ENCODE measurements around the gene CCDC91. TPM values are rescaled to one million over a fixed set of nuclear protein-coding genes. Genes with fewer than 3 reads are reported as not detected.

Gene CCDC91
- total RNA-seq, 6 experiments from 2014 or later, result 10.0 to 21.5 (median 13.9) TPM

GRCh38 chr12:28303192-28303591 is 112.9 kb downstream of the CCDC91 start:
- DNase-seq, result no peak
- no peak for ATAC-seq
- Histone ChIP-seq H3K4me1 (no peaks in the 10 kb centered on the region), H3K27ac (no peak overlapping the region), H3K27me3 (no peaks in the 10 kb centered on the region), H3K4me3 (no peak overlapping the region), H3K9me3 (no peaks in the 10 kb centered on the region), H3K36me3 (peaks cover 0 to 5% (median 0%) of the 10 kb centered on the region in 4 donors)
- intact Hi-C loops (cut with DNase I), result no loop called here
- no peak for TF ChIP-seq CTCF (IDR thresholded peaks at IDR 0.05)
- WGBS (ENCODE audit: insufficient coverage, low coverage, low lambda C conversion rate, missing lambda C conversion rate), result 90% methylated on average over 3 of the region's 3 CpGs

- Histone ChIP-seq H3K4me1 (no peaks in the 10 kb centered on the region), H3K27me3 (no peaks in the 10 kb centered on the region), H3K27ac (no peak overlapping the region), H3K4me3 (no peak overlapping the region), H3K36me3 (peaks cover 0 to 5% (median 0%) of the 10 kb centered on the region in 4 donors), H3K9me3 (no peaks in the 10 kb centered on the region)
- DNase-seq (no peak), ATAC-seq (no peak)
- WGBS (ENCODE audit: insufficient coverage, low coverage, low lambda C conversion rate, missing lambda C conversion rate), result 86% methylated on average over 2 of the region's 2 CpGs
- intact Hi-C loops (cut with DNase I), result no loop called here
- TF ChIP-seq CTCF (IDR thresholded peaks at IDR 0.05), result no peak
- TF ChIP-seq POLR2A (IDR thresholded peaks at IDR 0.05), result no peak
Measured at GRCh38 chr12:28306535-28306934, 116.3 kb downstream of the CCDC91 start.

GRCh38 chr12:28308891-28309290 is 118.6 kb downstream of the CCDC91 start:
- Histone ChIP-seq H3K36me3 (peaks cover 0 to 5% (median 0%) of the 10 kb centered on the region in 4 donors), H3K9me3 (no peaks in the 10 kb centered on the region), H3K4me1 (no peaks in the 10 kb centered on the region), H3K27me3 (no peaks in the 10 kb centered on the region), H3K4me3 (no peak overlapping the region), H3K27ac (no peak overlapping the region)
- ATAC-seq (no peak), DNase-seq (no peak)
- TF ChIP-seq POLR2A (IDR thresholded peaks at IDR 0.05) (no peak), CTCF (IDR thresholded peaks at IDR 0.05) (no peak)
- WGBS (ENCODE audit: insufficient coverage, low coverage, low lambda C conversion rate, missing lambda C conversion rate), result 94% methylated on average over 2 of the region's 2 CpGs
- intact Hi-C loops (cut with DNase I), result no loop called here

- WGBS (ENCODE audit: insufficient coverage, low coverage, low lambda C conversion rate, missing lambda C conversion rate), result 89% methylated on average over 1 of the region's 1 CpG
- H3K27ac ChIP-seq, result no peak overlapping the region
- ATAC-seq (no peak), DNase-seq (no peak)
- H3K27me3 ChIP-seq, result no peaks in the 10 kb centered on the region
- no peaks in the 10 kb centered on the region for H3K9me3 ChIP-seq
- no peak overlapping the region for H3K4me3 ChIP-seq
- no peak for TF ChIP-seq CTCF (IDR thresholded peaks at IDR 0.05)
- no peak for TF ChIP-seq POLR2A (IDR thresholded peaks at IDR 0.05)
- H3K36me3 ChIP-seq, result no peaks in the 10 kb centered on the region
- H3K4me1 ChIP-seq, result no peaks in the 10 kb centered on the region
- intact Hi-C loops (cut with DNase I), result no loop called here
Measured at GRCh38 chr12:28313631-28314030, 123.4 kb downstream of the CCDC91 start.

GRCh38 chr12:28316049-28316448 is 125.8 kb downstream of the CCDC91 start:
- H3K9me3 ChIP-seq, result no peaks in the 10 kb centered on the region
- ATAC-seq (no peak), DNase-seq (no peak)
- H3K4me3 ChIP-seq, result no peak overlapping the region
- H3K36me3 ChIP-seq, result no peaks in the 10 kb centered on the region
- intact Hi-C loops (cut with DNase I), result no loop called here
- H3K4me1 ChIP-seq, result no peaks in the 10 kb centered on the region
- no peaks in the 10 kb centered on the region for H3K27me3 ChIP-seq
- H3K27ac ChIP-seq, result no peak overlapping the region
- no peak for TF ChIP-seq CTCF (IDR thresholded peaks at IDR 0.05)
- no peak for TF ChIP-seq POLR2A (IDR thresholded peaks at IDR 0.05)
